ENCODE data around the gene UBE2J2.
"Not testable (repeated sequence)": the region's sequence is repeated elsewhere in the genome, so short reads cannot be mapped to it uniquely, and the experiment has no call there.

UBE2J2 gene

DNA sequence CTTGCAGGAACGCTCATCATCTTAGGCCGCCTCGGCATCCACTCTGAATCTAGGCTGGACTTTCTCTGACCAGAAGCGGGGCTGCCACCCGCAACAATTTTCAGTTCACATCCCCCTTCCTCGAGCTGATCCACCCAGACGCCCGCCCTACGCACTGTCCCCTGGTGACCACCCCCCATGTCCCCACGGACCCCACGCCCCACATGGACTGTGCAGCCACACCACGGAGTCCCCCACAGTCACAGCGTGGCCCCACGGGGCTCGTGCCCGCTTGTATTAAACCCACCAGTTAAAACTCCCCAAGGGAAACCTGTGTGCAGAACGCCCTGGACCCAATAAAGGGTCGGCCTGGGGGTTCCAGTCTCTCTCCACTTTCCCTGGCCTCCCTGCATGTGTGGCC lies 14.1 kb downstream of the UBE2J2 start:
- DNase-seq (ENCODE audit: insufficient read length, low spot score) = no peak
- FAIRE-seq = no peak

DNA sequence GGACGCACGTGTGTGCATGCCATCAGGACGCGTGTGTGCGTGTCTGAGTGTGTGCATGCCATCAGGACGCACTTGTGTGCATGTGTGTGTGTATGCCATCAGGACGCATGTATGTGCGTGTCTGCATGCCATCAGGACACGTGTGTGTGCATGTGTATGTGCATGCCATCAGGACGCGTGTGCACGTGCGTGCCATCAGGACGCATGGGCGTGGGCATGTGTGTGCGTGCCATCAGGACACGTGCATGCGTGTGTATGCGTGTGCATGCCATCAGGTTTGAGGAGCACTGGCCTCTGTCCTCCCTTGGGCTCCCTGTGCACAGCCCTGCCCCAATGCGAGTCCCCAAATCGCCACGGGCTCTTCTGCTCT lies 14.6 kb downstream of the UBE2J2 start:
- FAIRE-seq = peak; percentile 98
- no peak for DNase-seq (ENCODE audit: insufficient read length, low spot score)

GRCh38 chr1:1256956-1257871 lies 16.4 kb downstream of the UBE2J2 start:
- DNase-seq (ENCODE audit: insufficient read length, low spot score) = no peak

DNA sequence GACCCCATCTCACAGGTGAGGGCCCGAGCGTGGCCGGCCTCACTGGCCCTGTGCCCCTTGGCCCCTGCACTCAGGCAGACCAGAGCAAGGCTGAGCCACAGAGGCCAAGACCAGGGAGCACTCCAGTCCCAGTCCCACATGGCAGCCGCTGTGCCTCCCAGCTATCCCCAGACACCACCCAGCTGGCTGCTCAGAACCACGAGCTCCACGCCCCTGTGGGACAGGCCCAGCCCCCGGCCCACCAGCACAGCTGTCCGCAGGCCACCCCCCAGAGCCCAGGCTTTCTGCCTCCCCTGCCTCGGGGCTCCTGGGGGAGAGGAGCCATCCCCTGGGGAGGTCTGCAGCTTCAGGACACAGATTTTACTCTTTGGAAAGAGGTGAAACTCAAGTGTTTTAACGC lies 18.0 kb downstream of the UBE2J2 start:
- FAIRE-seq (no peak), DNase-seq (ENCODE audit: insufficient read length, low spot score) (no peak)

More at GRCh38 chr1:1256956-1257871, 16.4 kb downstream of the UBE2J2 start:
- no peak for FAIRE-seq

GRCh38 chr1:1255078-1255477 lies 18.6 kb downstream of the UBE2J2 start:
- no peak for FAIRE-seq
- DNase-seq (ENCODE audit: insufficient read length, low spot score) = no peak

DNA sequence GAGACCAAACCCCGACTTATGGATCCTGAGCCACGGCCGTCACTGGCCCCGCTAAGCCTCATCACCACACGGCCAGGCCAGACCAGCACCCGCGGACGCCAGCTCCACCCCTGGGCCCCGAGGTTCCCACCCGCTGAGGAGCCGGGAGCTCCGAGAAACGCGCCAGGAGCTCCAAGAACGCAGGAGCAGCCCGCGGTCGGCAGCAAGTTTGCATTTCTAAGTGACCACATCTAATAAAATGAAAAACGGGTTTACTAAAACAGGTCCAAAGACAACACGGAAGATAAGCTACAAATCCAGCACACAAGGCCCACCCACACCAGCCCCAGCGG lies 19.0 kb downstream of the UBE2J2 start:
- no peak for FAIRE-seq
- no peak for DNase-seq (ENCODE audit: insufficient read length, low spot score)

GRCh38 chr1:1253972-1254666 lies 19.5 kb downstream of the UBE2J2 start:
- no peak for DNase-seq (ENCODE audit: insufficient read length, low spot score)
- FAIRE-seq = no peak

GRCh38 chr1:1253314-1253713 lies 20.3 kb downstream of the UBE2J2 start:
- DNase-seq (ENCODE audit: insufficient read length, low spot score) (no peak), FAIRE-seq (no peak)

GRCh38 chr1:1250786-1251284 lies 22.8 kb downstream of the UBE2J2 start:
- FAIRE-seq (peak; percentile 20), DNase-seq (ENCODE audit: insufficient read length, low spot score) (peak; percentile 33)

- not testable (repeated sequence) for DNase-seq (ENCODE audit: insufficient read length, low spot score)
- FAIRE-seq = peak; percentile 51
Observed at GRCh38 chr1:1248009-1248913, 25.4 kb downstream of the UBE2J2 start.

DNA sequence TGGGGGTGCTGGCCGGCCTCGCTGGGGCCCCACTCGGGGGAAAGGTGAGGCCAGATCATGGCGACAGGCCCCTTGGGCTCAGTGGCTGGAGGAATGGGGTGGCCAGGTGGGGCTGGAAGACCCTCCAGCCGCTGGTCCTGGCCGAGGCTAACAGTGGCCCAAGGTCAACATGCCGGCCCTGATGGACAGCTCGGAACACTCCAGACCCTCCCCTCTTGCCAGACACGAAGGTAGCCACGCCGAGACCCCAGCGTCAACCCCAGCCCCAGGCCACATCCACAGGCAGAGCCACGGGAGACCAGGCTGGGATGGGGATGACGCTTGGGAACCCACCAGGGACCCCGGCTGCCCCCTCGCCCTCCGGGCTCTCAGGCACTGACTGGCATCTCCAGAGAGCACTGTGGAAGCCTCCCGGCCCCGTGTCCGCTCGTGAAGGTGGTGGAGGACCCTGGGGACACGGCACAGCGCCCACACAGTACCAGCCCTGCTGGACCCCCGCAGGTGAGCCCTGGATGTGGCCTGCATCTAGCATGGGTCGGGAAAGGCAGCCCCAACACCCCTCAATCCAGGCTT lies 26.2 kb downstream of the UBE2J2 start:
- no peak for FAIRE-seq

DNA sequence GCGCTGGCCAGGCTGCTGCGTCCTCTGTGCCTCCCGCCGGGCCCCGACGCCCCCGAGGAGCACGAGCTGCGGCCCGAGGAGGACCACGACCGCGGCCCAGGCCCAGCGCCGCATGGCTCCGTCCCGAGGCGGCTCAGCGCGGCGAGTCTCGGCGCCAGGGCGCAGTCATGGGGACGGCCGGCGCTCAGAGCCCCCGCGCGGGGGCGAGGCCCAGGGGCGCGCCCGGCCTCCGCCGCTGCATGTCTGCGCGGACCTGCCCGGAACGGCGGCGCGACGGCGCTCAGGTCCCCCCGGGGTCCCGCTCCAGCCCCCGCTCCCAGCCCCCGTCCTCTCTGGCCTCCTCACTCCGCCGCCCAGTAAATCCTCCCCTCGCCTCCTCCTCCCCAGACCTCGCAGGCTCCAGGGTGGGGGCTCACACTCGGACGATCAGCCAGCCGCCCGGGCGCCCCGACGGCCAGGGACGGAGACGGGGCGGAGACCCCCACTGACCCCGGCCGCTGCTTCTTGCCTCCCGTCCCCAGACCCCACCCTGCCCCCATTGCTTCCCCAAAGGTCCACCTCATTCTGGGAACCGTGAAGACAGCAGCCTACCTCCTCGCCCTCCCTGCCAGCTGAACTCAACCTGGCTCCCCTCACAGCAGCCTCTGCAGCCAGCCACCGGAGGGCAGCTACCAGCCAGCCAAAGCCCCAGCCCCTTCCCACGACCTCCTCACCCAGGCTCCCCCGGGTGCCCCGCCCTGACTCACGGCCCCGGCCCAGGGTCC lies 26.9 kb downstream of the UBE2J2 start, which contains the start of gene C1QTNF12:
Gene C1QTNF12 (minus strand): TSS at position 146 of the 764 bp plus-strand sequence. CDS start 32 bp downstream, at position 114.
- FAIRE-seq = no peak
- no peak for DNase-seq (ENCODE audit: insufficient read length, low spot score)

More for the DNA sequence above, 26.2 kb downstream of the UBE2J2 start:
- DNase-seq (ENCODE audit: insufficient read length, low spot score) = no peak

DNA sequence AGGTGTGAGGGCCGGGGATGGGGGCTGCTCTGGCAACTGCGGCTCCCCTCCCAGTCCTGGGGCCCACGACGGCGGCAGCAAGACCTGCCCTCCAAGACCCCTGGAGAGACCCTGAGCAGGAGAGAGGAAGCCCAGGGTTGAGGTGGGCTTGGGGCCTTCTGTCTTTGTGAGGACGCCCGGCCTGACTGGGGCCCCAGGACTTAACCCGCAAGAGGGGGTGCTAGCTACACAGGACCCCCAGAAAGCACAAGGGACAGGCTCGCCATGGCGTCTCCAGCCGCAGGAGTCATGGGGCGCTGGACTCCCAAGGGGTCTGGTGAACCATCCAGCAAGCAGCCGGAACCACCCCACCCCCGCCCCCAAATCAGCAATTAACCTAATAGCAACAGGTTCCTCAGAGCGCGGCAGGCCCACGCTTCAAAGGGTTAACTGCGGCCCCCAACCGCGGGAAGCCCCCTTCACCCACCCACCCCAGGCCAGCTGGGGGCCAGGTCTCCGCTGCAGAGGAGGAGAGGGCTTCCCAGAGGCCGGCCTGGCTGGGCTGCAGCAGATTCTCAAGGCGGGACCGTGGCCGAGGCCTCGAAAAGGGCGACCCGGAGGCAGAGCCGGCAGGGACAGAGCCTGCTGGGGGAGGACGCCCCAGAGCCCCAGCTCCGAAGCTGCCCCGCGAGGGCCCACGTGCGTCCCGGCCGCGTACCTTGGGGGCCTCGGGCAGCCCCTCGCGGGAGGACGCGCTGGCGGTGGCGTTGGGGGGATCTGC lies 27.7 kb downstream of the UBE2J2 start:
- no peak for FAIRE-seq
- no peak for DNase-seq (ENCODE audit: insufficient read length, low spot score)

- DNase-seq (ENCODE audit: insufficient read length, low spot score) = no peak
- FAIRE-seq = no peak
Observed at GRCh38 chr1:1245178-1245816, 28.4 kb downstream of the UBE2J2 start.

DNA sequence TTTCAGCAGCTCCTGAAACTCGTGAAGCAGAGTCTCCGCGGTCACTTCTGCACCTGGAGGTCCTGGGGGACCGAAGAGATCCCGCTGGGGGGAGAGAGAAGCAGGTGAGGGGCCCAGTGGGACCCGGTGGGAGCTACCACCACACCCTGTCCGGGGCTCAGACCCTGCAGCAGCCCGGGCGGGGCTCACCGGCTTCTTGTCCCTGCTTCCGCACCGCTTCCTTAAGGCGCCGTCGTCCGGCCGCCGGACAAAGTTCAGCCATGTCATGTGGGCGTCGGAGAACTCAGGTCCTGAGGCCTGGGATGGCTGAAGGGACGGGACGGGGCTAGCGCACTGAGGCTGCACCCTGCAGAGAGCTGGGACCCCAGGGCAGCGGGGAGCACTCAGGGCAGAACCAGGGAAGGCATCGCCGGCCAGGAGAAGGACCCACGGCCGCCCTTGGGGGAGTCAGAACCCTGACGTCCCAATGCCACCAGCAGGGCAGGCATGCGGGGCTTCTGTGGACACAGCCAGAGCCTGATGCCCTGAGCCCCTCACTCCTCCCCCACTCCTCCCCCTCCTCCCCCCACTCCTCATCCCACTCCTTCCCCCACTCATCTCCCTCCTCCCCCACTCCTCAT lies 29.4 kb downstream of the UBE2J2 start:
- DNase-seq (ENCODE audit: insufficient read length, low spot score) (no peak), FAIRE-seq (no peak)

DNA sequence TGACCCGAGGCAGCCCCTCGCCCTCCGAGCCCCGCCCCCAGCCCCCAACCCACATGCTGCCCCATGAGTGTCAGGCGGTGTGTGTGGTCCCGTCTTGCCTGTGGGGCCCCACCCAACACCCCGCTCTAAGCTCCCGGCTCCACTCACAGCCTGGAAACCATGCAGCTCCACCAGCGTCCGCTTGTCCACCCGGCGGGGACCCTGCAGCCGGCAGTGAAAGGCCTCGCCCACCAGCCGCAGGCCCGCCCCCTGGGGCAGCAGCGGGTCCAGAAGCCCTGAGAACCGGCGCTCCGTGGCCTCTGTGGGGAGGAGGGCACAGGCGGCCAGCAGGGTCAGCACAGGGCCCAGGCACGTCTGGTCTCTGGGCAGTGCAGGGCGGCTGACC lies 29.9 kb downstream of the UBE2J2 start:
- FAIRE-seq (no peak), DNase-seq (ENCODE audit: insufficient read length, low spot score) (no peak)

DNA sequence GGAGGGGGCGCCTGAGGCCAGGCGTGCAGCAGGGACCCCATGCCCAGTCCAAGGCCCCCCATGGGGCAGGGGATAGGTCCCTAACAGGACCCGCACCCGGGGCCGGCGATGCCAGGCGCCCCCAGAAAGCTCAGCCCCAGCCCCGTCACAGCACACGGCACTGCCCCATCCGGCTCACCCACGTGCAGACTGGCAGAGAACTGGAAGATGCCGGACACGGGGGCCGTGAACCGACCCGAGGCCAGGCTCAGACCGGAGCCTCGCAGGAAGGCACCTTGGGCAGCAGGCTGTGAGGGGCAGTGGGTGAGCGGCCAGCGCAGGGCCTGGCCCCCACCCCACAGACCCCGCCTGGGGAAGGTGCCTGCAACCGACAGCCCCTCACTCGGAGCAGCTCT lies 30.4 kb downstream of the UBE2J2 start:
- FAIRE-seq = no peak
- no peak for DNase-seq (ENCODE audit: insufficient read length, low spot score)

Measured in HTR-8/SVneo (cell line).